ENCODE data around the gene BIVM.

The BIVM gene

DNA sequence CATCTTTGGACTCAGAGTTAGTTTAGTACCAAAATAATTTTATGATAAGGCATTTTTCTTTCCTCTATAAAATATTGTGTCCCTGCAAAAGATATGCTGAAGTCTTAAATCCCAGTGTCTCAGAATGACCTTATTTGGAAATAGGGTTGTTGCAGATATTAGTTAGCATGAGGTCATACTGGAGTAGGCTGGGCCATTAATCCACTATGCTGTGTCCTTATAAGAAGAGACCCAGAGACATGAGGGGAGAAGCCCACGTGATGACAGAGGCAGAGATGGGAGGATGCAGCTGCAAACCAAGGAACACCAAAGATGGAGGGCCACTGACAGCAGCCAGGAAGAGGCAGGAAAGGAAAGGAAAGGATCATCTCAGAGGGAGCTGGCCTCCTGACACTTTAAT lies 6.5 kb upstream of the BIVM start:
- no peak for DNase-seq

DNA sequence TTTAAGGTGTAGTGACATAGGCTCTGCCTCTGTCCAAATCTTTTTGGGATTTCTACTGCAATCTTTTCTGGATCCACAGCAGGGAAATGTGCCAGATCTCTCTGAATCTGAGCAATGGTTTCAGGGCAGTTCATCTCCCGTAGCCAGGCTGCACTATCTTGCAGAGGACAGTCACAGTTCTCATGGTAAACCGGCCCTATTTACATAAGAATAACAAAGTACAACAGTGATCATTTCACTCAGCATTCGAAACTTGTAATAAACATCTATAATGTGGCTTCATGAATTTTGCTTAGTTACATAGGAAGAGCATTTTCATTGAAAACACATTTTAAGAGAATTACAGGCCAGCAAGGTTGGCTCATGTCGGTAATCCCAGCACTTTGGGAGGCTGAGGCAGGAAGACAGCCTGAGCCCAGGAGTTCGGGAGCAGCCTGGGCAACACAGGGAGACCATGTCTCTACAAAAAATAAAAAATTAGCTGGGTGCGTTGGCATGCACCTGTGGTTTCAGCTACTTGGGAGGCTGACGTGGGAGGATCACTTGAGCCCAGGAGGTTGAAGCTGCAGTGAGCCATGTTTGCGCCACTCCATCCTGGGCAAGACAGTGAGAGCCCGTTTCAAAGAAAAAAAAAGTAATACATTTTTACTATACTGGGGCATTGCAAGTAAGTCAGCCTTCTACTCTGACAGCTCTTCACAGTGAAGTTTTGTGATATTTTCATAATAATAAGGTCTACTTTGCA lies 5.1 kb upstream of the BIVM start:
- DNase-seq, result no peak

DNA sequence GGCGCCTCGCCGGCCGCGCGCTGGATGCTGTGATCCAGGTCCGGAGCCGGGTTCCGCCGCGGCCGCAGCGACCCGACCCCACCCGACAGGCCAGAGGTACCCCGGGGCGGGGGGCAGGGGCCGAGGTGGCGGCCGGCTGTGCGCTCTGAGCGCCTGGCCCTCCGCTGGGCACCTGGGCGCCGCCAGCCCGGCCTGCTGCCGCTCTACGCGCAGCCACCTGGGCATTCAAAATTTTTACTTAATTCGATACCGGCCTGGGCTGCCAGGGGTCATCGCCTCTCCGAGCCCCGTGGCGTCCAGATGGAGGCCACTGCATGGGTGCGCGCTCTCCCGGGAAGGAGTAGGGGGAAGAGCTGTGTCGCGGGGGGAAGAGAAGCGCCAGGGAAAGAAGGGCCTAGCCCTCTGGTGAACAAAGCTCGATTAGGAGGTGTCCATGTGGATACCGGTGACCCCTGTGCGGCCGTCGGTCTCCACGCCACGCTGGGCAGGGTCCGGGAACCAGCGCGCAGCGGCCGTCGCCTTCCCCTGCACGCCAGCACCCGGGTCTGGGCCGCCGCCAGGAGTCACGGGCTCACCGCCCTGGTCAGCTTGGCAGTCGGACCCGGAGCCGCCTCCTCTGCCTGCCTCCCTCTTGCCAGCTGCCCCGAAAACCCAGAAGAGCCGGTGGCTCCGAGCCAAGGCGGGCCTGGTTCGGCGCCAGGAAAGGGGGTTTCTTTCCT lies 666 bp downstream of the BIVM start:
- DNase-seq, result no peak

DNA sequence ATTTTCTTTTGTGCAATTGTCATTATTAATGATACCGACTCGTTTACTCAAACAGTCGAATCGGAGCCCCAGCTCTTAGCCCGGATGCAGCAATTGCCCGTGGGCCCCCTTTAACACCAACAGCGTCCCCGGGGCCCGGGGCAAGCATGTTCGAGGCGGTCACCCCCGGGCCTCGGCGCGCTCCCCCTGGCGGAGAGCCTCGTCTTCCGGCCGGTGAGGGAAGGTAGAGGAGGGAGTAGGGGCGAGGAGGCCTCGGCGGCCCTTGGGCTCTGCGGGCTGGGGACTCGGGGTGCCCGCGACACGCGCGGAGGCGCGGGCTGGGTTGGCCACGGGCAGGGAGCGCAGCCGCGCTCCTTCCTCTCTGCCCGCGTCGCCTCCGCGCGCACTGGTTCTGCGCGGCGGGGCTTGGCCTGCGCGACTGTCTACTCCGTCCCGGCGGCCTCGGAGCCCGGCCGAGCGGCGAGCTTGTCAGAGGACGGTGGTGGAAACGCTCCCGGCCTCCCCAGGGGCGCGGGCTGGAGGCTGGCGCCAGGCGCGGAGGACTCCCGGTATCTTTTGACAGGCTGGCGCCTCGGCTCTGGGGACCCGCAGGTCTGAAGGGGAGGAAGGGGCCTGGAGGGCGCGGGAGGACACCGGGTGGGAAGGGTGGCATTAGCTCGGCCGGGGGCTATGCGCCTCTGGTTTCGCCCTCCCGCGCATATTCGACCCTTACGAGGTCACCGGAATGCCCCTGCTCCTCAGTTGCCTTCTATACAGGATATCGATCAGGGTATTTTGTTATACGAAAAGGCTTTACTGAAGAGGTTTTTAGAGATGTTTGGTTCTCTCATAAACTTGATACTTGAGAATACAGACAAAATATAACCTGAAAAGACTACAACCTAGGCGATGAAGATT lies 1.5 kb downstream of the BIVM start:
- peak; percentile 66 for DNase-seq

DNA sequence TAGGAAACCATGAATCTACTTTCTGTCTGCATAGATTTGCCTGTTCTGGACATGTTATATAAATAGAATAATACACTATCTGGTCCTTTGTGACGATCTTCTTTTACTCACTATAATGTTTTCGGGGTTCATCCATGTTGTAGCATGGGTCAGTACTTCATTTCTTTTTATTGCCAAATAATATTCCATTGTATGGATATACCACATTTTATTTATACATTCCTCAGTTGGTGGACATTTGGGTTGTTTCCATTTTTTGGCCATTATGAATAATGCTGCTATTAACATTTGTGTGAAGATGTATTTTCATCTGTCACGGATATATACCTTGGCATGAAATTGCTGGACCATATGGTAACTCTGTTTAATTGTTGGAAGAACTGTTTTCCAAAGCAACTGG lies 6.8 kb downstream of the BIVM start:
- no peak for DNase-seq

DNA sequence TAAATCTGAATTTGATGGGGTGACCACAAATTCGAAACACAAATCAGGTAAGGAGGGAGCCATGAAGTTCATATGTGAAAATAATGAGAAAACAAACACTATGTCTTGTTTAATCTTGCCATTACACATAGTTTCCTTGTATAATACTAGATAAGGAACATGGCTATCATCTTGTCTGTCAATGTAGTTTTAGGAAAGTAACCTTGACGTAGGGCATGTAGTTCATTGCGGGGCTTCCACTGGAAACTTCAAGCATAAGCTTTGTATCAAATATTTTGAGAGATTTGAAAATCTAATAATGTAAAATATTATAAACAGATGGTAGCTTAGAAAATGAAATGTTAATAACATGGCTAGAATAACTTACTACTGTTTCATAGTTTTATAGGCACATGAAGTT lies 8.8 kb downstream of the BIVM start:
- no peak for DNase-seq

DNA sequence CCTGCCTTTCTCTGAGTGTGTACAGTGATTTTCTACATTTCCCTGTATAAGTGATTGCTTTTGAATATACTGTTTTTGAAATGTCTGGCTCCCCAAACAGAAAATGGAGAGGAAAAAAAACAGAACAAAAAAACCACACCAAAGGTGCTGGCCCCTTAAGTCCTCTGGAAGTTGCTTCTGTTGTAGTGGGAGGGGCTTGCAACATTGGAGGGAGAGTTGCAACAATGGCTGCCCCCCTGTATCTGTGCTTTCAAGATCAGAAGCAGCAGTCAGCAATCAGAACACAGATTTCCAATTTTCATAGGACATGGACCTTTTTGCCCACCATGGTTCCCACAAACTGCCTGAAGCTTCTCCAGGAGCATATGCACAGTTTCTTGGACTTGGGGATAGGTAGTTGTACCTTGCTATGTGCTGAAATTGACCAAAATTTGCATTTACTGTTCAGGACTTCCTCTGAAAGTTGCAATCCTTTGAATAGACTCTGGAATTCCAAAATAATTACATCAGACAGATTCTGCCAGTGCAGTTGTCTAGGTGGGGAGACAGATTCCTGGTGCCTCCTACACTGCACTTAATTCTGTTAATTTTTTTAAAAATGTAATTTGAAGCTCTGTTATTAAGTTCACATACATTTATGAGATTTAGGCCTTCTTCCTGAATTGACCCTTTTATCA lies 13.8 kb downstream of the BIVM start:
- peak in 1 of 2 experiments; percentile 20 for DNase-seq

DNA sequence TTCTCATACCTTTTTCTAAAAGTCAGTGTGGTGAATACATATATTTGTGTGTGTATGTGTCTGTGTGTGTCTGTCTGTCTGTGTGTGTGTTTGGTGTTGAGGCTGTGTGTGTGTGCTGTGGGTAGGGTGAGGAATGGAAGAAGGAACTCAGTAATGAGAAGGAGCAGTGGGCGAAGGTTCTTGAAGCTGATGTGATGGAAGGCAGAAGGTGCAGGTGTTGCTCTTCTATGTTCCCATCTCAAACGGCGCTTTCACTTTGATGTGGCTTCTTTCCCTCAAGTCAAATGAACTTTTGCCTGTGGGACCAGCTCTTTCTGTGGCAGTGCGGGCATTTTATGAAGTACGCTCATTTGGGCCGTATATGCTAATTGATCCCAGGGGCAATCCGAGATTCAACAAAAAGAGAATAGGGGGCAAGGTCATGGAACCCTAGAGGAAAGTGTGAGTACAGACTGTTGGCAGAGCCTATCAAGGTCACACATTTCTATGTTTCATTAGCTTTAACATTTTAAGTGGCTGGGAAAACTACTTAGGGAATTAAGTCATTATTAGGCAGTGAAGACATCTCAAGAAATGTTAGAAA lies 15.2 kb downstream of the BIVM start:
- DNase-seq, result no peak

DNA sequence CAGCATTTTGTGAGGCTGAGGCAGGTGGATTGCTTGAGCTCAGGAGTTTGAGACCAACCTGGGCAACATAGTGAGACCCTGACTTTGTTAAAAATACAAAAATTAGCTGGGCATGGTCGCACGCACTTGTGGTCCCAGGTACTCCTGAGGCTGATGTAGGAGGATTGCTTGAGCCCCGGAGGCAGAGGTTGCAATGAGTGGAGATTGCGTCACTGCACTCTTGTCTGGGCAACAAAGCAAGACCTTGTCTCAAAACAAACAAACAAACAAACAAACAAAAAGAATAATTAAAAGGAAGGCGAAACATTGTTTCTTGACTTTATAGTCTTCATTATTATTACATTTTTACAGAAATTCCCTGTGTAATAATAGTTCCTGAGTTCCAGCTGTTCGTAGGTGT lies 15.9 kb downstream of the BIVM start:
- no peak for DNase-seq

DNA sequence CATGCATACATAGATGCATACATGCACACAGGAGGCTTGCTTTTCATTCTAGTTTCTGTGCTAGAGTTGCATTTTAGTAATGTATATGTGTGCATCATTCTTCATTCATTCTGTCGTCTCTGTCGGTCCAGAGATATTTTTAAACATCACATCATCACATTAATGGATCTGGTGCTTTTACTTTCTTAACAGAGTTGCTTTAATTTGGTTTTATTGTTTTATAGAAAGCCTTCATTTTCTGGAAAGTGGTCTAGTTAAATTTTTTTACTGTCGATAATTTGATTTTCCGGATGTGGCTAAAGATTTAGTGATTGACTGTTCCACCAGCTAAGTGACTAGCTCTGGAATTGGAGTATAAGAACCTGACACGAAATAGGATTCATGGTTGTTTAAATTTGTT lies 16.9 kb downstream of the BIVM start:
- DNase-seq, result no peak

DNA sequence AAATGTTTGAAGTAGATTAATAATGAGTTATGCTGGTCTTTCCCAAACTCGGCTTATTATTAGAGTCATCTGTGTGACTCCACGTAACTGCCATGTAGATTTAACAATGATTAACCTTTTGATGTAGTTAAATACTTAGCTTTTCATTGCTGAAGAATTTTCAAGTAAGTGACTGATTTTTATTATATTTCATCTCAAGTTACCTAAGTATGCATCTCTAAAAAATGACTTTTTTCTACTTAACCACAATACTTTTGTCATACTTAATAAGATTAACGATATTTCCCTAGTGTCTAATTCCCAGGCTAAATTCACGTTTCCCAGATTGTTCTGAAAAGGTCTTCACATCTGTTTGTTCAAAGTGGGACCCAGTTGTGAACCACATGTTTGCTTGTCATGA lies 17.8 kb downstream of the BIVM start:
- DNase-seq, result no peak

DNA sequence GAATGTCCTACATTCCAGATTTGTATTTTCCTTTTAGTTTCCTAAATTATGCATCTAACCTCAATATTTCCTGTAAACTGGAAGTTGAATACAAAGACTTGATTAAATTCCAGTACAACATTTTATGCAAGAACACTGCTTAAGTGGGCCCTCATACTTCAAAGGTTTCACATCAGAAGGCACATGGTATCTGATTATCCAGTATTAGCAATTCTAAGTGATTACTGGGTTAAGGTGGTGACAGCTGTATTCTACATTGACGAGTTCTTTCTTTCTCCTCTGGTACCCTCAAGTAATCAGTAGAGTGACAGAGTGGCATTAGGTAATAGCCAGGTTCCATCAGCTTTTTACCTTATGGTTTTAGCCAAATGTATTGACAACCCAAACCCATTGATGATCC lies 18.3 kb downstream of the BIVM start:
- DNase-seq, result no peak

DNA sequence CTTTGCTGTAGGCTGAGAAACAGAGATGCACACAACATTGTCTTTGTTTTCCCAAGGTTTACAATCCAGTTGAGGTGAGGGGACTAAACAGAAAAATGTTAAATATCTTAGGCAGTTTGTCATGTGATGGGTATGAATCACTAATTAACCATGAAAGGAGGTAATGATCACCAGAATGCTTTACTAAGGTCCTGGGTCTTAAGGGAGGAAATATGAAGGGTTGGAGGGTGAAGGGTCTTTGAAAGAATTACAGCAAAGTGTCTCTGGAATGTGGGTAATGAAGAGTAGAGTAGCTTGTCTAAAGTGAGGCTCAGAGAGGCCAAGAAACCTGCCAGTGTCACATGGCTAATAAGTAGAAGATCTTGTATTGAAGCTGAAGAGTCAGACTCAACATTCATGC lies 19.0 kb downstream of the BIVM start:
- no peak for DNase-seq

DNA sequence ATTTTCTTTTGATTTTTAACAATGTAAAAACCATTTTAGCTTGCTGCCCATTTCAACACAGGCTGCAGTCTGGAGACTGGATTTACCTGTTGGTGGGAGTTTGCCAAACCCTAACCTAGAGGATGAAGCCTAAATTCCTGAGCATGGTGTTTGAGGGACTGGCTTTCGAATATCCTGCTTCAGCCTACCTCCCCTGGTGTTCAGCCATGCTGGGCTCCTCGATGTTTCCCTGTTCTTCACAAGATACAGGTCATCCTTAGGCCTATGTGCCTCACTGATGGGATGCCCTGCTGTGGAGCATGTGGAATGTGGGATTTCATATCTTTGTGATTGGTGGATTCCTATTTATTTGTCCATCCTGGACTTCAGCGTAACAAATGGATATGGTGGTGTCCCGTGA lies 26.5 kb downstream of the BIVM start:
- DNase-seq, result no peak

DNA sequence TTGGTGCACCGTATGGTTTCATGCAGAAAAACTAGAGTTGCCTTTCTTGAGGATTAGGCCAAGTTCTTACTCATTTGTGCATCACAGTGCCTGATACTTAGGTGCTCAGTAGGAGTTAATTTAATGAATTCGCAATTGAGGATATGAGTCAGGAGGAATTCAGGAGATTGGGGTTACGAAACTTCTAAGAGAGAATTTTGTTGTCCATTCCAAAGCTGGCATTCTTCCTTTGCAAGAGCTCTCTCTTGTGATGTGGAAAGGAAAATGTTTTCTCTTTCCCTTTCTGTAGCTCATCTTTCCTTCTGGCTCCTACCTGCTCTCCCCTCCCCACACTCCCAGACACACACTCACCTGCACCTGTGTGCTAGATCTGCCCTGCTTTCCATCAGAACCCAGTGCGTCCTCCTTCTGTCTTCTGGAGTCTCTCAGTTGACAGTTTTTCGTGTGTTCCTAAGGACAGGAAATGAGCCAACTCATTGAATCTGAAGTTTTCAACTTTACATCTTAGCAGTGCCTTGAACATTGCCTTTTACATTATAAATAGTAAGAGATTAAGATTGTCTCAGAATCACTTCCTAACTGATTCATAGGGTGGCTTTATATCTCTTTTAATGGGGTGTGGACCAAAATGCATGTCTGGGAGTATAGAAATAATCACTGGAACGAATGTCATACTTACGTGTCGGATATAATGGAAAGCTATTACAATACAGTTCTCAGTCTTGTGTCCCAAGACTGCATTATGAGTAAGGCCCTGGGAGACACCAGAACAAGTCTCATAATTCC lies 27.2 kb downstream of the BIVM start:
- no peak for DNase-seq

DNA sequence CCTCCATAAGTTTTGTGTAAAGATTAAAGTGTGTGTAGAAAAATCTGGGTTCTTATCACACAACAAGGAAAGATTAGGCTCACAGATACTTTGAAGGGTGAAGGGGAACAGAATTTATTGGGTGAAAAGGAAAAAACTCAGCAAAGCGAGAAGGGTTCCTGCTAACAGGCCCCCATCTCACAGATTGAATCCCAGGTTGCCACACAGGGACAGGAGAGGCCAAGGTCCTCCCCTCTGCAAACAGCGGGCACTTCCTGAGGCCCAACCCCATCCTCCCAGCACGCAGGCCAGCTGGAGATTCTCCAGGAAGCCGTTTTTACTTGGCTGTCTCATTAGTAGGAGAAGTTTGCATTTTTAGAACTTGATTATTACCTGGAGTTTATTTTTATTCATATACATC lies 31.7 kb downstream of the BIVM start:
- DNase-seq, result no peak

DNA sequence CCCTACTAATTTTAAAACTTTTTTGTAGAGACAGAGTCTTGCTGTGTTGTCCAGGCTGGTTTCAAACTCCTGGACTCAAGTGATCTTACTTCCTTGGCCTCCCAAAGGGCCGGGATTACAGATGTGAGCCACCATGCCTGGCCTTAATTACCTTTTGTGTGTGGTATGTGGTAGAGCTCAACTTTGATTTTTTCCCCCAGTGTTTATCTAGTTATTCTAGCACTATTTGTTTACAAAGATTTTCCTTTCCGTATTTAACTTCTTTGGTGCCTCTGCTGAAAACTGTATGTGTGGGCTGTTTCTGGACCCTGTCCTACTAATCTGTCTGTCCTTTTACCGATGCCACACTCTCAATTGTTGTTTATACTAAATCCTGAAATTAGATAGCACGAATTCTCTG lies 37.6 kb downstream of the BIVM start:
- DNase-seq, result no peak

DNA sequence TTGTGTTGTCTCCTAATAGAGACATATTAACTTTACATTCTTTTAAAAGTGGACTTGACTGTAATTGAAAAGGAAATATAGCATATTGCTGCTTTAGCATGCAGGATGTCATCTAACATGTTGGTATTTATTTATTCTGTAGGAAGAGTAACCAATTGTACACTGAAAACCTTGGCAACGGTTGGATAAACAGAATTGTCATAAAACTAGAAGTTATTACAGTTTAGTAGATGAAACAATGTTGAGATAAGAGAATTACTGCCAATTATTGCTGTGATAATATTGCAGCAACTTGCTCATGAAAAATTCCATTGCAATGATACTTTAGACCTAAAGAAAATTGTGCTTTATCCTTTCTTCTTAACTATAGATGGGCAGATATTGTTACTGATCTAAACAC lies 39.4 kb downstream of the BIVM start:
- no peak for DNase-seq

DNA sequence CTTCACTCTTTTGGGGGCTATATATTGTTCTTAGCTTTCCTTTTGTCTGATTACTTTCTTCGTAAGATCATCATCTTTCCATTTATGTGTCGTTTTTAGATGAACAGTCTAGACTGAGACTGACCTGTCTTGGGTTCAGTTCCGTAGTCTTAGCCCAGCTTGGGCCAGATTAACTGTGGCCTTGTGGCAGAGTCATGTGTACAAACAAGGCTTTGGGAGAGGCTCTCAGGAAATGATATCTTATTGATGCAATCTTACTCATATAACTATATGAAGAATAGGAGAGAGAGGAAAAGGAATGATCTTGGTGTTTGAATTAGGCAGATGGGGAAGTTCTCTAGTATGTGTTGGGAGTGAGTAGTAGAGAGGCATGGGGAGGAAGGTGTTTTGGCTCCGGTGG lies 40.1 kb downstream of the BIVM start:
- DNase-seq, result no peak

DNA sequence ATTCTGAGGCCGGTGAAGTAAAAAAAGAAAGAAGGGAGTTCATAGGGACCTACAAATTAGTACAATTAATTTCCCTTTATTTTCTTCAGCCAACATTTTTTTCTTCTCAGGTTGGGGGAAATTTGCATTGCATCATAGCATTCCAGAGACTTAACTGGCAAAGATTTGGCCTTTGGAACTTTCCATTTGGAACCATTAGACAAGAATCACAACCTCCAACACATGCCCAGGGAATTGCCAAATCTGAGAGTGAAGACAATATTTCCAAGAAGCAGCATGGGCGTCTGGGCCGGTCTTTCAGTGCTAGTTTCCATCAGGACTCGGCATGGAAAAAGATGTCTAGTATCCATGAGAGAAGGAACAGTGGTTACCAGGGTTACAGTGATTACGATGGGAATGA lies 40.5 kb downstream of the BIVM start:
- DNase-seq, result no peak

DNA sequence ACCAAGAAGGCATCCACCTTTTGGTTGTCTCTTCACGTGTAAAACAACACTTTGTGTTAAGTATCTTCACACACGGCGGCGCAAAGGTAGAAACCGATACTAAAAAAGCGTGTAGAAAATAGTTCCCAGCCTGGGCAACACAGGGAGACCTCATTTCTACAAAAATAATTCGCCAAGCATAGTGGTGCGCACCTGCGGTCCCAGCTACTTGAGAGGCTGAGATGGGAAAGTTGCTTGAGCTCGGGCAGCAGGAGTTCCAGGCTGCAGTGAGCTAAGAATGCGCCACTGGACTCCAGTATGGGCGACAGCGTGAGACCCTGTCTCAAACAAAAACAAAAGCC lies 46.3 kb downstream of the BIVM start:
- no peak for DNase-seq

DNA sequence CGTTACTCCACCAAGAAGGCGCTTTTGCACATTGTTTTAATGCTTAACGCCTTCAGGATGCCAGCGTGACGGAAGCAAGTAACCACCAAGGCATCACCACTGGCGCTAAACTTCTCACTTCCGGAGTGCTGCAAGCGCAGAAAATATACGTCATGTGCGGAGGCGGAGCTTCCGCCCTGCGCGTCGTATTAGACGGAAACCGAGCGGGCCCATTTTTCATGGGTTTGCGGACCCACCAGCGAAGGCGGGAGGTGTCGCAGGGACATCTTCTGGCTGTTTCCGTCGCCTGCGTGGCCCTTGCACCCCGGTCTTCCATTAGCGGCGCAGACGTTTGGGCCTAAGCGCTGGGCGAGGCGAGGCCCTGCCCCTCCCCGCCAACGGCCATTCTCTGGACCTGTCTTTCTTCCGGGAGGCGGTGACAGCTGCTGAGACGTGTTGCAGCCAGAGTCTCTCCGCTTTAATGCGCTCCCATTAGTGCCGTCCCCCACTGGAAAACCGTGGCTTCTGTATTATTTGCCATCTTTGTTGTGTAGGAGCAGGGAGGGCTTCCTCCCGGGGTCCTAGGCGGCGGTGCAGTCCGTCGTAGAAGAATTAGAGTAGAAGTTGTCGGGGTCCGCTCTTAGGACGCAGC lies 46.8 kb downstream of the BIVM start, which contains the start of gene ERCC5:
Gene ERCC5 (plus strand): TSS at position 403 of the 631 bp plus-strand sequence. CDS start 235 bp downstream, outside the sequence.
- DNase-seq, result peak; percentile 88 to 94
